ENCODE measurements around the gene ARAP1.

GRCh38 chr11:72759468-72759985, 7.3 kb upstream of the ARAP1 start:
- TF ChIP-seq CTCF (conservative IDR thresholded peaks at IDR 0.05; ENCODE audit: low read length), result no peak
- no peak for TF ChIP-seq EZH2phosphoT487 (IDR thresholded peaks at IDR 0.05; ENCODE audit: borderline replicate concordance)

All from Loucy (cell line).